GM18907 (cell line): ENCODE results near the gene C2orf49.

ENCODE experiments used
- ATAC-seq: cut with Tn5 transposase; IDR thresholded peaks from one replicate; pipeline ENCODE4 v1.9.1; 2021; ENCODE audit warnings: mild to moderate bottlenecking, moderate library complexity; ENCODE audit not compliant: unreplicated experiment

The C2orf49 gene

GRCh38 chr2:105358593-105358992 is 21.3 kb downstream of the C2orf49 start:
- no peak for ATAC-seq

- ATAC-seq = no peak
Observed at GRCh38 chr2:105361102-105361889, 24.0 kb downstream of the C2orf49 start.

- no peak for ATAC-seq
Observed at GRCh38 chr2:105362862-105363591, 25.7 kb downstream of the C2orf49 start.

- ATAC-seq = no peak
Observed at GRCh38 chr2:105364436-105365139, 27.2 kb downstream of the C2orf49 start.

- ATAC-seq = no peak
Observed at GRCh38 chr2:105365206-105365605, 27.9 kb downstream of the C2orf49 start.

- no peak for ATAC-seq
Observed at GRCh38 chr2:105368759-105369408, 31.5 kb downstream of the C2orf49 start.

GRCh38 chr2:105369777-105370690 is 32.7 kb downstream of the C2orf49 start:
- ATAC-seq = peak; percentile 98

- no peak for ATAC-seq
Observed at GRCh38 chr2:105371156-105371555, 33.8 kb downstream of the C2orf49 start.

GRCh38 chr2:105371810-105372209 is 34.5 kb downstream of the C2orf49 start:
- no peak for ATAC-seq

GRCh38 chr2:105373344-105373781 is 36.0 kb downstream of the C2orf49 start:
- ATAC-seq = no peak

- ATAC-seq = peak; percentile 72
Observed at GRCh38 chr2:105373895-105374401, 36.6 kb downstream of the C2orf49 start.

GRCh38 chr2:105375001-105375561 is 37.7 kb downstream of the C2orf49 start:
- ATAC-seq = no peak

- no peak for ATAC-seq
Observed at GRCh38 chr2:105376010-105376409, 38.7 kb downstream of the C2orf49 start.

GRCh38 chr2:105376789-105377240 is 39.5 kb downstream of the C2orf49 start:
- no peak for ATAC-seq

- no peak for ATAC-seq
Observed at GRCh38 chr2:105377871-105378270, 40.5 kb downstream of the C2orf49 start.

- ATAC-seq = no peak
Observed at GRCh38 chr2:105378276-105378840, 41.0 kb downstream of the C2orf49 start.

GRCh38 chr2:105378921-105379383 is 41.6 kb downstream of the C2orf49 start:
- ATAC-seq = no peak

GRCh38 chr2:105379741-105380186 is 42.4 kb downstream of the C2orf49 start:
- ATAC-seq = no peak
